ENCODE results near the gene ABCA8.

DNA sequence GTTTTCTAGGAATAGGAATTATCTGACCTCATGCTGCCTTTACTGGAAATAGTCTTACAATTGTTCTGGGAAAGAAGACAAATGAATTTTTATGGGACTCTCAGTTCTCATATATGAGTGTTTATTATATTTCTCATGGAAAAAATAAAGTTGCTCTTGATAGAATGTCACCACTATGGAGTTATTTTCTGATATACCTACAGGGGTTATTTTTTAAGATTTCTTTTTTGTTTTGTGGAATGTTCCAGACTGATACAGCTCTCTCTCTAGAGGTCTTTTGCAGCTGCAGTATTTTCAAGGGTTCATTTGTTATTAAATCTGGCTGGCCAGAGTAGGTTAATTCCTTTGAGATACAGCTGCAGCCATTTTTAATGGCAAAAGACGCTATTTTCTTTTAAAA, 100.7 kb downstream of the ABCA8 start:
- TF ChIP-seq POLR2AphosphoS5 (IDR thresholded peaks at IDR 0.05; ENCODE audit: low read length) (no peak), CREM (IDR thresholded peaks at IDR 0.05; ENCODE audit: low read depth) (no peak), SREBF1 (IDR thresholded peaks at IDR 0.05; ENCODE audit: low read length) (no peak), HDAC6 (IDR thresholded peaks at IDR 0.05; ENCODE audit: unreplicated experiment) (no peak), TAF1 (IDR thresholded peaks at IDR 0.05; ENCODE audit: borderline replicate concordance, low read depth, low read length) (no peak), POLR2A (IDR thresholded peaks at IDR 0.05; ENCODE audit: low read depth, low read length) (no peak), EP300 (IDR thresholded peaks at IDR 0.05; ENCODE audit: borderline replicate concordance in 1 of 2, control insufficient read depth in 1 of 2, low read depth in 2 of 2, low read length in 2 of 2) (no peak), NR2C2 (IDR thresholded peaks at IDR 0.05; ENCODE audit: borderline replicate concordance, control insufficient read depth, insufficient read length, low read depth) (no peak), KDM1A (IDR thresholded peaks at IDR 0.05; ENCODE audit: borderline replicate concordance) (no peak)
- TF ChIP-seq, protein P1, sequence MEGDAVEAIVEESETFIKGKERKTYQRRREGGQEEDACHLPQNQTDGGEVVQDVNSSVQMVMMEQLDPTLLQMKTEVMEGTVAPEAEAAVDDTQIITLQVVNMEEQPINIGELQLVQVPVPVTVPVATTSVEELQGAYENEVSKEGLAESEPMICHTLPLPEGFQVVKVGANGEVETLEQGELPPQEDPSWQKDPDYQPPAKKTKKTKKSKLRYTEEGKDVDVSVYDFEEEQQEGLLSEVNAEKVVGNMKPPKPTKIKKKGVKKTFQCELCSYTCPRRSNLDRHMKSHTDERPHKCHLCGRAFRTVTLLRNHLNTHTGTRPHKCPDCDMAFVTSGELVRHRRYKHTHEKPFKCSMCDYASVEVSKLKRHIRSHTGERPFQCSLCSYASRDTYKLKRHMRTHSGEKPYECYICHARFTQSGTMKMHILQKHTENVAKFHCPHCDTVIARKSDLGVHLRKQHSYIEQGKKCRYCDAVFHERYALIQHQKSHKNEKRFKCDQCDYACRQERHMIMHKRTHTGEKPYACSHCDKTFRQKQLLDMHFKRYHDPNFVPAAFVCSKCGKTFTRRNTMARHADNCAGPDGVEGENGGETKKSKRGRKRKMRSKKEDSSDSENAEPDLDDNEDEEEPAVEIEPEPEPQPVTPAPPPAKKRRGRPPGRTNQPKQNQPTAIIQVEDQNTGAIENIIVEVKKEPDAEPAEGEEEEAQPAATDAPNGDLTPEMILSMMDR (IDR thresholded peaks at IDR 0.05 in 2 of 3, conservative IDR thresholded peaks at IDR 0.05 in 1 of 3; ENCODE audit: control insufficient read depth in 2 of 3, extremely low read depth in 1 of 3, insufficient read depth in 1 of 3, low read depth in 3 of 3, low read length in 3 of 3), result no peak

Data from GM12878 (cell line).